Measurements from ENCODE around the gene MAPK1.

GRCh38 chr22:21842946-21843345 is 24.5 kb downstream of the MAPK1 start:
- no peak for TF ChIP-seq CTCF (IDR thresholded peaks at IDR 0.05)
- TF ChIP-seq POLR2A (IDR thresholded peaks at IDR 0.05): no peak
